Uterus (tissue), 4 donors: ENCODE results near the gene DPP10. TPM values are rescaled to one million over a fixed set of nuclear protein-coding genes. Genes with fewer than 3 reads are reported as not detected.

Source experiments
- DNase-seq, 2 donors: peaks; one replicate each; pipeline ENCODE4 v3.0.0-alpha.2; 2019 to 2020
- H3K27ac ChIP-seq, 2 donors: fragments of 200-600 bp; sonication (generic); 1 replicate in 1 of 2; 2 replicates in 1 of 2; pipeline ENCODE4 v1.5.1; 2016 to 2018
- H3K27me3 ChIP-seq, 2 donors: fragments of 200-600 bp; sonication (generic); one replicate each; pipeline ENCODE4 v1.5.1; 2018 to 2019; ENCODE audit warnings: control low read depth in 1 of 2
- H3K36me3 ChIP-seq, 2 donors: fragments of 200-600 bp; sonication (generic); one replicate each; pipeline ENCODE4 v1.5.1; 2019; ENCODE audit warnings: control low read depth in 1 of 2
- H3K4me1 ChIP-seq, 2 donors: fragments of 200-600 bp; sonication (generic); one replicate each; pipeline ENCODE4 v1.5.1; 2018 to 2019; ENCODE audit warnings: control low read depth in 1 of 2
- H3K4me3 ChIP-seq, 2 donors: fragments of 200-600 bp; sonication (generic); 1 replicate in 1 of 2; 2 replicates in 1 of 2; pipeline ENCODE4 v1.5.1; 2018 to 2019; ENCODE audit warnings: mild to moderate bottlenecking in 1 of 2
- H3K9me3 ChIP-seq, 2 donors: fragments of 200-600 bp; sonication (generic); one replicate each; pipeline ENCODE4 v1.5.1; 2019; ENCODE audit warnings: control low read depth in 1 of 2
- POLR2A ChIP-seq, 2 donors: fragments of 450-650 bp; IDR thresholded peaks; one replicate each; pipeline ENCODE4 v1.6.1; 2016; ENCODE audit warnings: antibody characterized with exemption in 2 of 2, mild to moderate bottlenecking in 1 of 2, moderate library complexity in 1 of 2
- intact Hi-C: fragments of 100-400 bp; cut with DNase I; formaldehyde crosslinking; loops from one replicate; pipeline ENCODE4 v1.15.1; 2023; ENCODE audit warnings: low total_unique reads
- total RNA-seq, 4 donors: library from RNA; depleted of rRNA in 3 of 4; stranded (reverse); fragments of >200 nt in 3 of 4; gene quantifications; one replicate each; pipeline versions ENCODE4 v1.1.0 to v1.2.4, GENCODE V29; 2014 to 2023
- TF ChIP-seq, protein P1 (sequence below), 4 experiments: fragments of 200-600 bp in 2 of 4; fragments of 450-650 bp in 2 of 4; sonication (generic) in 2 of 4; IDR thresholded peaks; one replicate each; pipeline ENCODE4 v1.5.1; 2016 to 2019; ENCODE audit warnings: antibody characterized with exemption in 4 of 4, mild to moderate bottlenecking in 2 of 4, moderate library complexity in 1 of 4
- donor health status: DM: yes; HTN: yes; CAD: no.

The DPP10 gene
- total RNA-seq, 4 donors from 2014 or later, result 33.0 TPM; not detected in 3

- H3K27me3 ChIP-seq, result no peaks in the 10 kb centered on the region
- TF ChIP-seq, protein P1, sequence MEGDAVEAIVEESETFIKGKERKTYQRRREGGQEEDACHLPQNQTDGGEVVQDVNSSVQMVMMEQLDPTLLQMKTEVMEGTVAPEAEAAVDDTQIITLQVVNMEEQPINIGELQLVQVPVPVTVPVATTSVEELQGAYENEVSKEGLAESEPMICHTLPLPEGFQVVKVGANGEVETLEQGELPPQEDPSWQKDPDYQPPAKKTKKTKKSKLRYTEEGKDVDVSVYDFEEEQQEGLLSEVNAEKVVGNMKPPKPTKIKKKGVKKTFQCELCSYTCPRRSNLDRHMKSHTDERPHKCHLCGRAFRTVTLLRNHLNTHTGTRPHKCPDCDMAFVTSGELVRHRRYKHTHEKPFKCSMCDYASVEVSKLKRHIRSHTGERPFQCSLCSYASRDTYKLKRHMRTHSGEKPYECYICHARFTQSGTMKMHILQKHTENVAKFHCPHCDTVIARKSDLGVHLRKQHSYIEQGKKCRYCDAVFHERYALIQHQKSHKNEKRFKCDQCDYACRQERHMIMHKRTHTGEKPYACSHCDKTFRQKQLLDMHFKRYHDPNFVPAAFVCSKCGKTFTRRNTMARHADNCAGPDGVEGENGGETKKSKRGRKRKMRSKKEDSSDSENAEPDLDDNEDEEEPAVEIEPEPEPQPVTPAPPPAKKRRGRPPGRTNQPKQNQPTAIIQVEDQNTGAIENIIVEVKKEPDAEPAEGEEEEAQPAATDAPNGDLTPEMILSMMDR (IDR thresholded peaks at IDR 0.05), result no peak
- no peak for TF ChIP-seq POLR2A (IDR thresholded peaks at IDR 0.05)
Measured at GRCh38 chr2:115654362-115654761, 1211.9 kb downstream of the DPP10 start.

DNA sequence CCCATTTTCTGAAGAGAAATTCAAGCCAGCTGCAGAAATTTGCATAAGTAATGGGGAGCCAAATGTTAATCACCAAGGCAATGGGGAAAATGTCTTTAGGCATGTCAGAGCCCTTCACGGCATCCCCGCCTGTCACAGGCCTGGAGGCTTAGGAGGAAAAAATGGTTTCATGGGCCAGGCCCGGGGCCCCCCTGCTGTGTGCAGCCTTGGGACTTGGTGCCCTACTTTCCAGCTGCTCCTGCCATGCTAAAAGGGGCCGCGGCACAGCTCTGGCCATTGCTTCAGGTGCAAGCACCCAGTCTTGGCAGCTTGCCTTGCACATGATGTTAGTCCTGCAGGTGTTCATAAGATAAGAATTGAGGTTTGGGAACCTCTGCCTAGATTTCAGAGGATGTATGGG lies 1235.7 kb downstream of the DPP10 start:
- no peaks in the 10 kb centered on the region for H3K9me3 ChIP-seq
- no peak overlapping the region for H3K4me3 ChIP-seq
- H3K4me1 ChIP-seq, result no peaks in the 10 kb centered on the region
- DNase-seq, result no peak
- no peaks in the 10 kb centered on the region for H3K27me3 ChIP-seq
- no peak overlapping the region for H3K27ac ChIP-seq
- H3K36me3 ChIP-seq, result no peaks in the 10 kb centered on the region
- TF ChIP-seq, protein P1 (IDR thresholded peaks at IDR 0.05), result no peak
- no peak for TF ChIP-seq POLR2A (IDR thresholded peaks at IDR 0.05)
- intact Hi-C loops, result no loop called here

More at GRCh38 chr2:115654362-115654761, 1211.9 kb downstream of the DPP10 start:
- H3K4me3 ChIP-seq, result no peak overlapping the region
- H3K36me3 ChIP-seq, result no peaks in the 10 kb centered on the region
- intact Hi-C loops, result no loop called here
- no peak for DNase-seq
- H3K27ac ChIP-seq, result no peak overlapping the region
- H3K9me3 ChIP-seq, result no peaks in the 10 kb centered on the region
- H3K4me1 ChIP-seq, result no peaks in the 10 kb centered on the region

- Histone ChIP-seq H3K4me3 (no peak overlapping the region), H3K27me3 (no peaks in the 10 kb centered on the region), H3K9me3 (no peaks in the 10 kb centered on the region), H3K36me3 (no peaks in the 10 kb centered on the region), H3K4me1 (no peaks in the 10 kb centered on the region), H3K27ac (no peak overlapping the region)
- TF ChIP-seq, protein P1 (IDR thresholded peaks at IDR 0.05), result no peak
- TF ChIP-seq POLR2A (IDR thresholded peaks at IDR 0.05), result no peak
- intact Hi-C loops, result no loop called here
- no peak for DNase-seq
Measured at GRCh38 chr2:115684345-115684744, 1241.9 kb downstream of the DPP10 start.

DNA sequence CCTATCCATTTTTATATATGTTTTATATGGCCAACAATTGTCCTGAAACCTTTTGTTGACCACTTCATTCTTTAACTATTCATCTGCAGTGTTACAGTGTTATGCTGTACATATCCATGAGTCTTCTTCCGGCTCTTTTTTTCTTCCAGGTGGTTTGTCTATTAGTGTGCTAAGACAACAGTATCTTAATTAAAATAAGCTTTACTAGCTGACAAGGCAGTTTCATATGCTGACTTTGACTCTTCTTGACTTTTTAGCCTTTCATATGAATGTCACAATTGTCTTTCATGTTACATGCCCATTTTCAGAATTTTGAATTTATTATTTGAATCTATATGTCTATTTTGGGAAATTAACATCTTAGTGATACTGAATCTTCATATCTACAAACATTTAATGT lies 1249.0 kb downstream of the DPP10 start:
- intact Hi-C loops, result no loop called here
- TF ChIP-seq, protein P1 (IDR thresholded peaks at IDR 0.05), result no peak
- DNase-seq, result no peak
- H3K9me3 ChIP-seq, result no peaks in the 10 kb centered on the region
- no peaks in the 10 kb centered on the region for H3K4me1 ChIP-seq
- no peak overlapping the region for H3K27ac ChIP-seq
- H3K36me3 ChIP-seq, result no peaks in the 10 kb centered on the region
- no peaks in the 10 kb centered on the region for H3K27me3 ChIP-seq
- H3K4me3 ChIP-seq, result no peak overlapping the region

GRCh38 chr2:115694651-115695050 lies 1252.2 kb downstream of the DPP10 start:
- H3K27me3 ChIP-seq, result no peaks in the 10 kb centered on the region
- H3K27ac ChIP-seq, result no peak overlapping the region
- no peaks in the 10 kb centered on the region for H3K4me1 ChIP-seq
- H3K4me3 ChIP-seq, result no peak overlapping the region
- H3K9me3 ChIP-seq, result no peaks in the 10 kb centered on the region
- no peaks in the 10 kb centered on the region for H3K36me3 ChIP-seq
- intact Hi-C loops, result no loop called here
- DNase-seq, result no peak
- no peak for TF ChIP-seq POLR2A (IDR thresholded peaks at IDR 0.05)
- TF ChIP-seq, protein P1 (IDR thresholded peaks at IDR 0.05), result no peak
